Measurements from ENCODE around the gene CEACAM16. TPM values are rescaled to one million over a fixed set of nuclear protein-coding genes. Genes with fewer than 3 reads are reported as not detected.
"Not testable (repeated sequence)": the region's sequence is repeated elsewhere in the genome, so short reads cannot be mapped to it uniquely, and the experiment has no call there.

The CEACAM16 gene
- total and polyA plus RNA-seq, 10 donors, result not detected

DNA sequence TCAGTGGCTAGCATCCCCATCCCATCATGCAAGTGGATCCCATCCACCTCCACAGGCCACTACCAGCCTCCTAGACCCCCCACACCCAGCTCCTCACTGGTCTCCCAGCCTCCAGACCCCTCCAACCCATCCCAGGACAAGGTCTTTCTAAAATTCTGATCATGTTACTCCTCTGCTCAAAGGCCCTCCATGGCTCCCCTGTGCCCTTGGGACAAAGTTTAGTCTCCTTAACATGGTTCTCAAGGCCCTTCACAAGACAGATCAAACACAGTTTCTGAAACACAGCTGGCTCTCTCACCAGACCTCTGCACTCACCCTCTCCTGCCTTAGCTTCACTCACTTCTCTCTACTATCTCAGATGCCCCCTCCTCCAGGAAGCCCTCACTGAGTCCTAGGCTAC is 18.4 kb upstream of the CEACAM16 start:
- H3K27ac ChIP-seq, result no peak overlapping the region
- H3K36me3 ChIP-seq, result no peaks in the 10 kb centered on the region
- no peak for DNase-seq
- H3K4me3 ChIP-seq, result no peak overlapping the region
- TF ChIP-seq POLR2A (IDR thresholded peaks at IDR 0.05), result no peak
- no peak for TF ChIP-seq POLR2AphosphoS5 (IDR thresholded peaks at IDR 0.05)
- H3K4me1 ChIP-seq, result peaks cover 3 to 35% (median 22%) of the 10 kb centered on the region in 6 donors
- intact Hi-C loops (cut with DNase I; ENCODE audit: low total_unique reads), result no loop called here
- no peaks in the 10 kb centered on the region for H3K9me3 ChIP-seq
- no peaks in the 10 kb centered on the region for H3K27me3 ChIP-seq (replicated peaks in 1 of 7)

DNA sequence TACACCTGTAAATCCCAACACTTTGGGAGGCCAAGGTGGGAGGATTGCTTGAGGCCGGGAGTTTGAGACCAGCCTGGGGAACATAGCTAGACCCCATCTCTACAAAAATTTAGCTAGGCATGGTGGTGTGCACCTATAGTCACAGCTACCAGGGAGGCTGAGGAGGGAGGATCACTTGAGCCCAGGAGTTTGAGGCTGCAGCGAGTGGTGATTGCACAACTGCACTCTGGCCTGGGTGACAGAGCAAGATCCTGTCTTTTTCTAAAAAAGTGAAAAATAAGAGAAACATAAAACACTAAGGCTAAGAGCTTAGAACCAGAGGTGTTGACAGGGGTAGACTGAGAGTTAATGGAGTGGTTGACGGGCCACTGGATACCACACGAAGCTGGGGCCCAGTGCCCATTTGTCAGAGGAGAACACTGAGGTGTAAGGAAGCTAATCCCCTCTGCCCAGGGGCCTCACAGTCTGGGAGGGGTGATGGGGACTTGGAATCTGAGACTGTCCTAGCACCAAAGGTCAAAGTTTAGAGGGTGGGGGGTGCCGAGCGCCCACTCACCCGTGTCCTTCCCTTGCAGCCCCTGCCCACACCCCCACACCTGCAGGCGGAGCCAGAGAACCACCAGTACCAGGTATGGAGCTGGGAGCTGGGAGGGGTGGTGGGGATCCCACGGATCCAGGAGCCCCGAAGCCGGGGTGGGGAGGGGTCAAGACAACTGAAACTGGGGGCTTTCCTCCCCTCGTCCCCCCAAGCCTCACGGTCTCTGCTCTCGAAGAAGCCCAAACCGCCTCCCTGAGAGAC is 16.8 kb upstream of the CEACAM16 start:
- no peak for DNase-seq
- Histone ChIP-seq H3K4me3 (no peak overlapping the region), H3K27ac (no peak overlapping the region), H3K36me3 (no peaks in the 10 kb centered on the region), H3K4me1 (peaks cover 3 to 52% (median 34%) of the 10 kb centered on the region in 6 donors), H3K9me3 (no peaks in the 10 kb centered on the region), H3K27me3 (replicated peaks in 1 of 7) (no peaks in the 10 kb centered on the region)
- no peak for TF ChIP-seq POLR2A (IDR thresholded peaks at IDR 0.05)
- TF ChIP-seq POLR2AphosphoS5 (IDR thresholded peaks at IDR 0.05), result no peak
- TF ChIP-seq, protein P1, sequence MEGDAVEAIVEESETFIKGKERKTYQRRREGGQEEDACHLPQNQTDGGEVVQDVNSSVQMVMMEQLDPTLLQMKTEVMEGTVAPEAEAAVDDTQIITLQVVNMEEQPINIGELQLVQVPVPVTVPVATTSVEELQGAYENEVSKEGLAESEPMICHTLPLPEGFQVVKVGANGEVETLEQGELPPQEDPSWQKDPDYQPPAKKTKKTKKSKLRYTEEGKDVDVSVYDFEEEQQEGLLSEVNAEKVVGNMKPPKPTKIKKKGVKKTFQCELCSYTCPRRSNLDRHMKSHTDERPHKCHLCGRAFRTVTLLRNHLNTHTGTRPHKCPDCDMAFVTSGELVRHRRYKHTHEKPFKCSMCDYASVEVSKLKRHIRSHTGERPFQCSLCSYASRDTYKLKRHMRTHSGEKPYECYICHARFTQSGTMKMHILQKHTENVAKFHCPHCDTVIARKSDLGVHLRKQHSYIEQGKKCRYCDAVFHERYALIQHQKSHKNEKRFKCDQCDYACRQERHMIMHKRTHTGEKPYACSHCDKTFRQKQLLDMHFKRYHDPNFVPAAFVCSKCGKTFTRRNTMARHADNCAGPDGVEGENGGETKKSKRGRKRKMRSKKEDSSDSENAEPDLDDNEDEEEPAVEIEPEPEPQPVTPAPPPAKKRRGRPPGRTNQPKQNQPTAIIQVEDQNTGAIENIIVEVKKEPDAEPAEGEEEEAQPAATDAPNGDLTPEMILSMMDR (IDR thresholded peaks at IDR 0.05 in 8 of 11, conservative IDR thresholded peaks at IDR 0.05 in 3 of 11), result no peak
- 78 to 85% (median 83%) methylated on average over 14 to 15 of the region's 15 CpGs for WGBS, 5 donors
- intact Hi-C loops (cut with DNase I; ENCODE audit: low total_unique reads), result no loop called here

DNA sequence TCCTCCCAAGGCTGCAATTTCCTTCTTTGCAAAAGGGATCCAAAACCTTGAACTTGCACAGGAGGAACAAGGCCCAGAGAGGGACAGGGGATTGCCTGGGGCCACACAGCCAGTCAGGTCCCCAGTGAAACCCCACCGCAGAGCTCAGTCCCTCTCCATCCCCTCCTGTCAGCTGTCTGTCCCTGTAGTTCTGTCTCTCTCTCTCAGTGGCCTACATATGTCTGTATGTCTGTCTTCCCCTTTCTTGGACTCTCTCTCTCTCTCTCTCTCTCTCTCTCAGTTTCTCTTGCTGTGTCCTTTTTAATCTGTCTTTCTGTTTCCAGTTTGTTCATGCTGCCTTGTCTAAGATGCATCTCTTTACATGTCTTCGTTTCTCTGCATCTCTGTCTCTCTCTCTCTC is 16.1 kb upstream of the CEACAM16 start:
- TF ChIP-seq, protein P1 (IDR thresholded peaks at IDR 0.05 in 8 of 11, conservative IDR thresholded peaks at IDR 0.05 in 3 of 11), result no peak
- TF ChIP-seq POLR2A (IDR thresholded peaks at IDR 0.05), result no peak
- TF ChIP-seq POLR2AphosphoS5 (IDR thresholded peaks at IDR 0.05), result no peak
- WGBS, 5 donors, result 71 to 98% (median 83%) methylated on average over 2 of the region's 2 CpGs
- Histone ChIP-seq H3K27me3 (replicated peaks in 1 of 7) (no peaks in the 10 kb centered on the region), H3K36me3 (no peaks in the 10 kb centered on the region), H3K4me3 (no peak overlapping the region), H3K27ac (peak overlapping the region in 1 of 8 donors; percentile 83), H3K4me1 (peaks cover 3 to 58% (median 36%) of the 10 kb centered on the region in 6 donors), H3K9me3 (no peaks in the 10 kb centered on the region)
- DNase-seq, result no peak
- intact Hi-C loops (cut with DNase I; ENCODE audit: low total_unique reads), result no loop called here

DNA sequence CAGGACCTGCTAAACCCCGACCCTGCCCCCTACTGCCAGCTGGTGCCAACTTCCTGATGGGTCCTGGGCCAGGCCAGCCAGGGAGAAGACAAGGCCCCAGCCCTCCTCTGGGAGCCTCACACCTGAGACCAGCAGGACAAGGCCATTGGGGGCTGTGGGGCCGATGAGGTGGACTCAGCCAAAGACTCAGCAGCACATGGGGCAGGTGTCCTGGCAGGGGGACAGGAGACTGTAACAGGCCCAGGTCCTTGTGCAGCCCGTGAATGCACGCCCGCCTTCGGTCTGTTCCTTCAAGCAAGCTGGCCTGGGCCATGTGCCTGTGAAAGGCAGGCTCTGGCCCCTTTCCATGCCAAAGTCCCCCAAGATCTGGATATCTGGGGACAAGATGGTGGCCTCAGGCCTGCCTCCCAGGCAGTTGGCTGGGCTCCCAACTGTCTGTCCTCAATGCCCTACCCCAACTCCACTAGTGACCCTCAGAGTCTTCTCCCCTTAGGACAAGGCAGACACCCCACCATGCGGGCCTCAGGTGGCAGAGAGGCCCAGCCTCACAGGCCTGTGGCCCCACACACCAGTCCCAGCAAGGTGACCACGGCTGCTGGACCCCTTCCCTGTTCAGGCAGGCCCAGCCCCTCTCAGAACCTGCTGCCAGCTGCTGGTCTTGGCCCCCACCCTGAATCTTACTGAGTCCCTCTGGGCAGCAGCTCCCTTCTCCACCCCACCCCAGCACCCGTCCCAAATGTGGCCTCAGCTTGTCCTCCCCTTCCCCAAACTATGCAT is 15.3 kb upstream of the CEACAM16 start:
- TF ChIP-seq, protein P1 (IDR thresholded peaks at IDR 0.05 in 8 of 11, conservative IDR thresholded peaks at IDR 0.05 in 3 of 11), result no peak
- TF ChIP-seq POLR2A (IDR thresholded peaks at IDR 0.05) (no peak), POLR2AphosphoS5 (IDR thresholded peaks at IDR 0.05) (no peak)
- Histone ChIP-seq H3K4me3 (no peak overlapping the region), H3K27me3 (replicated peaks in 1 of 7) (peaks cover 0 to 7% (median 0%) of the 10 kb centered on the region in 7 donors), H3K4me1 (peaks cover 3 to 66% (median 39%) of the 10 kb centered on the region in 6 donors), H3K9me3 (no peaks in the 10 kb centered on the region), H3K36me3 (no peaks in the 10 kb centered on the region), H3K27ac (peak overlapping the region in 3 of 8 donors; percentile 21 to 83 (median 26))
- DNase-seq, result no peak
- 72 to 79% (median 79%) methylated on average over 5 to 9 of the region's 9 CpGs for WGBS, 5 donors
- intact Hi-C loops (cut with DNase I; ENCODE audit: low total_unique reads), result no loop called here

DNA sequence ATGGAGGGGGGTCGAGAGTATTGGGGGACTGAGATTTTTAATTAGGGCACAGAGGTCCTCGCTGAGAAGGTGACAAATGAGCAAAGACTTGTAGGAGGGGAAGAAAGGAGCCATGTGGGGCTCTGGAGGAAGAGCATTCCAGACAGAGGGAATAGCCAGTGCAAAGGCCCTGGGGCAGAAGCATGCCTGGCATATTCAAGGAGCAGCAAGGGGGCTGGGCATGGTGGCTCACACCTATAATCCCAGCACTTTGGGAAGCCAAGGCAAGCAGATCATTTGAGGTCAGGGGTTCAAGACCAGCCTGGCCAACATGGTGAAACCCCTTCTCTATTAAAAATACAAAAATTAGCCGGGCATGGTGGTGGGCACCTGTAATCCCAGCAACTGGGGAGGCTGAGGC is 14.6 kb upstream of the CEACAM16 start:
- peaks cover 3 to 74% (median 46%) of the 10 kb centered on the region in 6 donors for H3K4me1 ChIP-seq
- intact Hi-C loops (cut with DNase I; ENCODE audit: low total_unique reads); H3K9me3 ChIP-seq; DNase-seq; H3K27me3 ChIP-seq (replicated peaks in 1 of 7); H3K4me3 ChIP-seq; H3K36me3 ChIP-seq: not testable (repeated sequence)
- WGBS, 5 donors, result 78 to 90% (median 87%) methylated on average over 3 of the region's 3 CpGs
- peak overlapping the region in 7 of 8 donors; percentile 41 to 83 (median 64) for H3K27ac ChIP-seq
